CD8-positive, alpha-beta memory T cell (primary cell): ENCODE data around the gene NELFCD. TPM values are rescaled to one million over a fixed set of nuclear protein-coding genes. Genes with fewer than 3 reads are reported as not detected.

Experiments used
- CTCF ChIA-PET: fragments of 350-600 bp; sonication (Branson Sonifier 250); formaldehyde crosslinking; loops from one replicate; lab custom pipeline; 2021; ENCODE audit warnings: antibody characterized with exemption; lab: Charles Lee
- POLR2A ChIA-PET: fragments of 350-600 bp; sonication (Branson Sonifier 250); formaldehyde crosslinking; loops from one replicate; lab custom pipeline; 2021; ENCODE audit warnings: antibody characterized with exemption; lab: Charles Lee
- DNase-seq, 5 donors: peaks; one replicate each; pipeline versions ENCODE4 v3.0.0 to v3.0.0-alpha.2; 2020 to 2022; ENCODE audit warnings: mixed read lengths in 1 of 5
- H3K27ac ChIP-seq: one replicate; pipeline ENCODE4 v1.7.0; 2013; ENCODE audit warnings: low read depth, mild to moderate bottlenecking, low read length, moderate library complexity
- H3K27me3 ChIP-seq: 2 replicates; pipeline ENCODE4 v1.7.0; 2013; ENCODE audit warnings: low read length, mild to moderate bottlenecking; ENCODE audit not compliant: insufficient read depth, poor library complexity, severe bottlenecking
- H3K36me3 ChIP-seq: 2 replicates; pipeline ENCODE4 v1.7.0; 2013; ENCODE audit warnings: mild to moderate bottlenecking, low read length, moderate library complexity; ENCODE audit not compliant: insufficient read depth
- H3K4me1 ChIP-seq: 2 replicates; pipeline ENCODE4 v1.7.0; 2013; ENCODE audit warnings: mild to moderate bottlenecking, low read length, moderate library complexity; ENCODE audit not compliant: insufficient read depth
- H3K4me3 ChIP-seq: 2 replicates; pipeline ENCODE4 v1.7.0; 2013; ENCODE audit warnings: mild to moderate bottlenecking, low read length
- H3K9me3 ChIP-seq: 2 replicates; pipeline ENCODE4 v1.7.0; 2013; ENCODE audit warnings: mild to moderate bottlenecking, low read length
- H3K27ac Mint-ChIP-seq, 8 donors: one replicate each; pipeline ENCODE4 v1.8.0; 2020 to 2021; ENCODE audit warnings: mixed read lengths in 8 of 8, mild to moderate bottlenecking in 6 of 8, inconsistent platforms in 3 of 8, moderate library complexity in 3 of 8
- H3K27me3 Mint-ChIP-seq, 2 donors: one replicate each; pipeline ENCODE4 v1.8.0; 2020 to 2021; ENCODE audit warnings: mixed read lengths in 2 of 2, mild to moderate bottlenecking in 1 of 2, moderate library complexity in 1 of 2
- H3K36me3 Mint-ChIP-seq, 3 donors: one replicate each; pipeline ENCODE4 v1.8.0; 2020 to 2021; ENCODE audit warnings: mixed read lengths in 3 of 3, inconsistent platforms in 1 of 3, mild to moderate bottlenecking in 1 of 3
- H3K4me1 Mint-ChIP-seq, 3 donors: one replicate each; pipeline ENCODE4 v1.8.0; 2020 to 2021; ENCODE audit warnings: mixed read lengths in 3 of 3, inconsistent platforms in 1 of 3, mild to moderate bottlenecking in 1 of 3
- H3K4me3 Mint-ChIP-seq, 7 donors: one replicate each; pipeline ENCODE4 v1.8.0; 2020 to 2021; ENCODE audit warnings: mixed read lengths in 7 of 7, mild to moderate bottlenecking in 6 of 7, moderate library complexity in 4 of 7, inconsistent platforms in 2 of 7
- H3K9me3 Mint-ChIP-seq, 5 donors: one replicate each; pipeline ENCODE4 v1.8.0; 2020 to 2022; ENCODE audit warnings: mixed read lengths in 5 of 5, mild to moderate bottlenecking in 3 of 5, moderate library complexity in 2 of 5, inconsistent platforms in 1 of 5
- polyA plus RNA-seq: library from polyadenylated mRNA; unstranded; fragments of 300-500 nt; fragmentation: Illumina TruSeq; gene quantifications from one replicate; pipeline ENCODE4 v1.2.3, GENCODE V29; 2021
- total RNA-seq, 2 experiments: library from RNA; stranded (reverse); gene quantifications; one replicate each; pipeline ENCODE4 v1.2.3, GENCODE V29; 2021

The NELFCD gene
- total and polyA plus RNA-seq, 3 experiments from 2014 or later = 78.1 to 108 (median 101) TPM

GRCh38 chr20:58991715-58992114, 10.7 kb downstream of the NELFCD start:
- H3K36me3 Mint-ChIP-seq = peaks cover 12 to 97% (median 17%) of the 10 kb centered on the region in 3 donors
- no peak overlapping the region for H3K4me3 Mint-ChIP-seq
- Histone ChIP-seq H3K4me1 (no peaks in the 10 kb centered on the region), H3K27ac (no peak overlapping the region), H3K27me3 (no peaks in the 10 kb centered on the region), H3K36me3 (peaks cover 79% of the 10 kb centered on the region), H3K9me3 (no peaks in the 10 kb centered on the region), H3K4me3 (no peak overlapping the region)
- no peaks in the 10 kb centered on the region for H3K9me3 Mint-ChIP-seq
- H3K27me3 Mint-ChIP-seq = no peaks in the 10 kb centered on the region
- POLR2A ChIA-PET = no interaction called here
- no peak for DNase-seq
- peaks cover 6 to 12% (median 7%) of the 10 kb centered on the region in 3 donors for H3K4me1 Mint-ChIP-seq
- CTCF ChIA-PET = interaction anchor here (0.8 kb wide), 1 partner anchor 42 kb away, joined by 3 read pairs; no protein-coding TSS in a partner anchor
- peak overlapping the region in 3 of 8 donors; percentile 29 to 63 (median 61) for H3K27ac Mint-ChIP-seq

DNA sequence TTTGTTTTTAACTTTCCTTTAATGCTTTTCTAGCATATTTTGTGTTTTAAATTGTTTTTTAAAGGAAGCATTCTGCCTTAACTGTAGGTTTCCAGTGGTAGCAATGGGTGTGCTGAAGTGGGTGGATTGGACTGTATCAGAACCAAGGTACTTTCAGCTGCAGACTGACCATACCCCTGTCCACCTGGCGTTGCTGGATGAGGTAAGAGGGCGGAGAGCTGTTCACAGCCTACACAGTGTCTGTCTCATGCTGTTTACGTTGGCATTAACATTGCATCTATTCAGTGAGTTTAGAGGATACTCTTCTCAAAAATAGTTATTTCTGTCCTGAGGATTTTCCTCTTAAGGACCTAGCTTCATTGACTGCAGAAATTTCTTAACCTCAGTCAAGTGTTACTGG, 11.9 kb downstream of the NELFCD start:
- Mint-ChIP-seq H3K27ac (peak overlapping the region in 3 of 8 donors; percentile 7 to 87 (median 29)), H3K9me3 (no peaks in the 10 kb centered on the region), H3K4me3 (no peak overlapping the region), H3K4me1 (peaks cover 0 to 3% (median 1%) of the 10 kb centered on the region in 3 donors), H3K36me3 (peaks cover 7 to 96% (median 18%) of the 10 kb centered on the region in 3 donors), H3K27me3 (no peaks in the 10 kb centered on the region)
- ChIA-PET CTCF (no interaction called here), POLR2A (interaction anchor here (1.3 kb wide), 1 partner anchor 40 kb away, joined by 4 read pairs; the partner anchor contains the start of gene ATP5F1E)
- peaks cover 67% of the 10 kb centered on the region for H3K36me3 ChIP-seq
- H3K27ac ChIP-seq = no peak overlapping the region
- no peaks in the 10 kb centered on the region for H3K4me1 ChIP-seq
- H3K4me3 ChIP-seq = no peak overlapping the region
- no peak for DNase-seq
- no peaks in the 10 kb centered on the region for H3K9me3 ChIP-seq
- no peaks in the 10 kb centered on the region for H3K27me3 ChIP-seq

DNA sequence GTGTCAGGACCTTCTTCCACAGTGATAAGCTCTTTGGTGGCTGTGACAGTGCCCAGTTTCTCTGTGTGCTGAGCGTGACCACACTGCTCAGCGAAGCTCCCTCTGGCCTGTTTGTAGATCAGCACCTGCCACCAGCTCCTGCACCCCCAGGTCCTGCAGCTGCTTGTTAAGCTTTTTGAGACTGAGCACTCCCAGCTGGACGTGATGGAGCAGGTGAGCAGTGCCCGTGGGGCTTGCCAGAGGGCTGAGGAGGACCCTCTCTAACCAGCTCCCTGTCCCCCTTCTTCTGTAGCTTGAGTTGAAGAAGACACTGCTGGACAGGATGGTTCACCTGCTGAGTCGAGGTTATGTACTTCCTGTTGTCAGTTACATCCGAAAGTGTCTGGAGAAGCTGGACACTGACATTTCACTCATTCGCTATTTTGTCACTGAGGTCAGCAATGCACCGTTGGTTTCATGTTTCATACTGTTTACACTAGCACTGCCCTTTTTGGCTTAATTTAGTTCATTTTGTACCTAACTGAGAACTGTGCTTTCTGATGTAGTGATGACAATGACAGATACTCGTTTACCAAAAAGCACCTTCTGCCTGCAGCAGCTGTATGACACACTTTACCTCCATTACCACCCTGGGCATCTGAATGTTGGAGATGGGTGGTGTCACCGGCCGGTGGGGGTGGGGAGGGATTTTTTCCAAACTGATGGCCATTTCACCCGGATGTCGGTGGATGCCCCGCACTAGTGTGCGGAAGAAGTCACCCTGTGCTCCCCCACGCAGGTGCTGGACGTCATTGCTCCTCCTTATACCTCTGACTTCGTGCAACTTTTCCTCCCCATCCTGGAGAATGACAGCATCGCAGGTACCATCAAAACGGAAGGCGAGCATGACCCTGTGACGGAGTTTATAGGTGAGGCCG, 12.5 kb downstream of the NELFCD start:
- H3K27ac ChIP-seq = no peak overlapping the region
- Mint-ChIP-seq H3K9me3 (no peaks in the 10 kb centered on the region), H3K27me3 (no peaks in the 10 kb centered on the region), H3K4me3 (no peak overlapping the region), H3K36me3 (peaks cover 7 to 91% (median 17%) of the 10 kb centered on the region in 3 donors), H3K4me1 (peaks cover 0 to 2% (median 0%) of the 10 kb centered on the region in 3 donors), H3K27ac (peak overlapping the region in 1 of 8 donors; percentile 27)
- no peaks in the 10 kb centered on the region for H3K9me3 ChIP-seq
- no peak overlapping the region for H3K4me3 ChIP-seq
- H3K27me3 ChIP-seq = no peaks in the 10 kb centered on the region
- CTCF ChIA-PET = interaction anchor here (1.2 kb wide), 1 partner anchor 11 kb away, joined by 3 read pairs; no protein-coding TSS in a partner anchor
- POLR2A ChIA-PET = interaction anchor here (1.3 kb wide), 1 partner anchor 39 kb away, joined by 4 read pairs; the partner anchor contains the start of gene ATP5F1E
- no peak for DNase-seq
- no peaks in the 10 kb centered on the region for H3K4me1 ChIP-seq
- H3K36me3 ChIP-seq = peaks cover 60% of the 10 kb centered on the region

DNA sequence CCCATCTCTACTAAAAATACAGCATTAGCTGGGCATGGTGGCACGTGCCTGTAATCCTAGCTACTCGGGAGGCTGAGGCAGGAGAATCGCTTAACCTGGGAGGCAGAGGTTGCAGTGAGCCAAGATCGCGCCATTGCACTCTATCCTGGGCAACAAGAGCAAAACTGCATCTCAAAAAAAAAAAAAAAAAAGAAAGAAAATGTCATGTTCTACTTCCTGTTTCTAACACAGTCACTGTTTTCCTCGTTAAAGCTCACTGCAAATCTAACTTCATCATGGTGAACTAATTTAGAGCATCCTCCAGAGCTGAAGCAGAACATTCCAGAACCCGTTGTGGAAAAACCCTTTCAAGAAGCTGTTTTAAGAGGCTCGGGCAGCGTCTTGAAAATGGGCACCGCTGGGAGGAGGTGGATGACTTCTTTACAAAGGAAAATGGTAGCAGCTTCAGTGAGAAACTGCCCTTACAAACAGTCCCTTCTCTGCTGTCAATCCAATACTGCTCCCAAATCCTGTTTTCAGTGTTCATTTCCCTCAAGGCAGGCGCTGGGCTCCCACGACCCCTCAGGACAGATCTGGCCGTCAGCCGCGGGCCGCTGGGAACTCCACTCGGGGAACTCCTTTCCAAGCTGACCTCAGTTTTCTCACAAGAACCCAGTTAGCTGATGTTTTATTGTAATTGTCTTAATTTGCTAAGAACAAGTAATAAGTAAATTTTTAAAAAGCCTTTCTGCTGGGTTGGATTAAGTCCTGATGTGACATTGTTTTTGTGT, 13.5 kb downstream of the NELFCD start:
- ChIA-PET CTCF (interaction anchor here (1.2 kb wide), 1 partner anchor 10 kb away, joined by 3 read pairs; no protein-coding TSS in a partner anchor), POLR2A (no interaction called here)
- H3K27me3 ChIP-seq = no peaks in the 10 kb centered on the region
- peaks cover 51% of the 10 kb centered on the region for H3K36me3 ChIP-seq
- peaks cover 7 to 83% (median 12%) of the 10 kb centered on the region in 3 donors for H3K36me3 Mint-ChIP-seq
- peak overlapping the region in 2 of 8 donors; percentile 26 to 87 for H3K27ac Mint-ChIP-seq
- H3K27ac ChIP-seq = no peak overlapping the region
- no peaks in the 10 kb centered on the region for H3K9me3 ChIP-seq
- no peaks in the 10 kb centered on the region for H3K9me3 Mint-ChIP-seq
- no peak overlapping the region for H3K4me3 Mint-ChIP-seq
- no peak overlapping the region for H3K4me3 ChIP-seq
- H3K4me1 Mint-ChIP-seq = peaks cover 0 to 2% (median 0%) of the 10 kb centered on the region in 3 donors
- DNase-seq = no peak
- no peaks in the 10 kb centered on the region for H3K27me3 Mint-ChIP-seq
- no peaks in the 10 kb centered on the region for H3K4me1 ChIP-seq

DNA sequence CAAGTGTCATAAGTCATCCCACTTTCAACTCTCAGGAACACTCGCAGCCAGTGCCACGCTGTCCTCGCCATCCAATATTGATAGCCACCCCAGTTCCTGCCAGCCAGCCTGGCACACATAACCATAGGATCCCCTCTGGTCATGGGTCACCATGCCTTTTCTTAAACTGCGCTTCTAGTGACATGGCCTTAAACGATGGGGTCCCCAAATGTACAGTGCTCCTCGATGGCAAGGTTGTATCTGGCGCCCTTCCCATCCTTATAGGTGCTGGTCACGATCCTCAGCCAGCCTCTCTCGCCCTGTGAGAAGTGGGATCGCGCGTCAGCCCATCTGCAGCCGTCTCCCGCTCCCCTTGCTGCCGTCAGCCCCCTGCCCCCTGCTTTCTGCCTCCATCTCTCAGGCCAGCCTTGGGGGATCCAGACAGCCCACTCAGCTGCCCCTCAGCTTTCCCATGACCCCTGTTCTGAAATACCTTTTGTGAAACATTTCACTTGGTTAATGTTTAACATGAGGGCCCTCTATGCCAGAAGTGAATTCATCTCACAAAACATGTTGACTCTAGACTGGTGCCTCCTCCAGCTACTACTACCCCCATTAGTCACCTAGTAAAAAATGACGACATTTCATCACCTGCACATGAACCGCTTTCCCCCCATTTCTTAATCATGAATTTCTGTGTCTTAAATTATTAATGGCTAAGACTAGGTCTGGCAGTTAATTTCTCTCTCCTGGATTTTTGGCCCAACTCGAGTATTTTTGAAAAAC, 14.6 kb downstream of the NELFCD start:
- Mint-ChIP-seq H3K27me3 (no peaks in the 10 kb centered on the region), H3K27ac (peak overlapping the region in 5 of 8 donors; percentile 20 to 60 (median 43)), H3K4me1 (peaks cover 0 to 2% (median 0%) of the 10 kb centered on the region in 3 donors), H3K36me3 (peaks cover 7 to 78% (median 10%) of the 10 kb centered on the region in 3 donors), H3K9me3 (no peaks in the 10 kb centered on the region), H3K4me3 (no peak overlapping the region)
- Histone ChIP-seq H3K4me1 (no peaks in the 10 kb centered on the region), H3K27me3 (no peaks in the 10 kb centered on the region), H3K27ac (no peak overlapping the region), H3K36me3 (peaks cover 43% of the 10 kb centered on the region), H3K4me3 (no peak overlapping the region), H3K9me3 (no peaks in the 10 kb centered on the region)
- ChIA-PET CTCF (no interaction called here), POLR2A (no interaction called here)
- no peak for DNase-seq

DNA sequence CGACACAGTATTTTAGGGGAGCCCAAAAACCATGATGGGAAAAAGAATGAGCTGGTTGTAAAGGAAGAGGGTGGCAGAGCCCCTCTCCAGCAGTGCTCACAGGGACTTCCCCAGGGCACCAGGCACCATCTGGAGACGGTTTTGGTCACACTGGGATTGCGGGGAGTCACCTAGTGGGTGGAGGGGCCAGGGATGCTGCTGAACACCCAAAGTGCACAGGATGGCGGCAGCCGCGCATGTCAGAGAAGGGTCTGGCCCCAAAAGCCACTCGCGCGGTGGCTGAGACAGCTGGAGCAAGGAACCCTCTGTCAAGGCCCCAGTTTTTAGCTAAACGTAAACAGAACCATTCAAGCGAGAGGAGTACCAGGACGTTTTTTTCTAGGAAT, 15.2 kb downstream of the NELFCD start:
- Histone ChIP-seq H3K4me3 (no peak overlapping the region), H3K4me1 (no peaks in the 10 kb centered on the region), H3K36me3 (peaks cover 37% of the 10 kb centered on the region), H3K27ac (no peak overlapping the region), H3K27me3 (no peaks in the 10 kb centered on the region), H3K9me3 (no peaks in the 10 kb centered on the region)
- ChIA-PET POLR2A (no interaction called here), CTCF (interaction anchor here (0.9 kb wide), 1 partner anchor 30 kb away, joined by 3 read pairs; no protein-coding TSS in a partner anchor)
- Mint-ChIP-seq H3K36me3 (peaks cover 7 to 72% (median 10%) of the 10 kb centered on the region in 3 donors), H3K4me1 (peaks cover 0 to 2% (median 0%) of the 10 kb centered on the region in 3 donors), H3K4me3 (no peak overlapping the region), H3K9me3 (no peaks in the 10 kb centered on the region), H3K27me3 (no peaks in the 10 kb centered on the region), H3K27ac (peak overlapping the region in 1 of 8 donors; percentile 46)
- peak in 1 of 5 donors; percentile 10 for DNase-seq

GRCh38 chr20:58997141-58997770, 16.2 kb downstream of the NELFCD start:
- CTCF ChIA-PET = interaction anchor here (0.9 kb wide), 1 partner anchor 31 kb away, joined by 3 read pairs; no protein-coding TSS in a partner anchor
- peaks cover 33% of the 10 kb centered on the region for H3K36me3 ChIP-seq
- Mint-ChIP-seq H3K4me1 (peaks cover 0 to 2% (median 2%) of the 10 kb centered on the region in 3 donors), H3K27me3 (no peaks in the 10 kb centered on the region), H3K36me3 (peaks cover 7 to 66% (median 7%) of the 10 kb centered on the region in 3 donors), H3K4me3 (no peak overlapping the region), H3K27ac (peak overlapping the region in 1 of 8 donors; percentile 35), H3K9me3 (no peaks in the 10 kb centered on the region)
- DNase-seq = no peak
- POLR2A ChIA-PET = no interaction called here
- H3K4me1 ChIP-seq = no peaks in the 10 kb centered on the region
- no peaks in the 10 kb centered on the region for H3K9me3 ChIP-seq
- H3K27me3 ChIP-seq = no peaks in the 10 kb centered on the region
- no peak overlapping the region for H3K4me3 ChIP-seq
- H3K27ac ChIP-seq = no peak overlapping the region
